ENCODE data around the gene PPIL1.

DNA sequence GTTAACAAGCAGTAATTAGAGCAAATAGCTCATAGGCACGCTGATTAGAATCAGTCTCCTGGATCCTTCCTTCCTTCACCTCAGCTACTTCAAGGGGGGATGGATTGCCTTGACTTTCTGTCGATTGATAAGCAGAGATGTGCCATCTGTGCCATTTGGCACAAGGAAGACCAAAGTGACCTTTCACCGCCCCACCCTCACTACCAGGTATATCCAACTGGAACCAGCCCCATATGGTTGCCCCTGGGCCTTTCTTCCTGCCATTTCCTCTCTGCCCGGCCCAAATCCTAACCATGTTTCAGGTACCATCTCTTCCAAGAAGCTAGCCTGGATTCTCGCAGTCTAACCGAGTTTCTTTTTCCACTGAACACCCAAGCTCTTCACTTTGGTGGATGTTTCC, 26.6 kb downstream of the PPIL1 start:
- TF ChIP-seq, protein P1, sequence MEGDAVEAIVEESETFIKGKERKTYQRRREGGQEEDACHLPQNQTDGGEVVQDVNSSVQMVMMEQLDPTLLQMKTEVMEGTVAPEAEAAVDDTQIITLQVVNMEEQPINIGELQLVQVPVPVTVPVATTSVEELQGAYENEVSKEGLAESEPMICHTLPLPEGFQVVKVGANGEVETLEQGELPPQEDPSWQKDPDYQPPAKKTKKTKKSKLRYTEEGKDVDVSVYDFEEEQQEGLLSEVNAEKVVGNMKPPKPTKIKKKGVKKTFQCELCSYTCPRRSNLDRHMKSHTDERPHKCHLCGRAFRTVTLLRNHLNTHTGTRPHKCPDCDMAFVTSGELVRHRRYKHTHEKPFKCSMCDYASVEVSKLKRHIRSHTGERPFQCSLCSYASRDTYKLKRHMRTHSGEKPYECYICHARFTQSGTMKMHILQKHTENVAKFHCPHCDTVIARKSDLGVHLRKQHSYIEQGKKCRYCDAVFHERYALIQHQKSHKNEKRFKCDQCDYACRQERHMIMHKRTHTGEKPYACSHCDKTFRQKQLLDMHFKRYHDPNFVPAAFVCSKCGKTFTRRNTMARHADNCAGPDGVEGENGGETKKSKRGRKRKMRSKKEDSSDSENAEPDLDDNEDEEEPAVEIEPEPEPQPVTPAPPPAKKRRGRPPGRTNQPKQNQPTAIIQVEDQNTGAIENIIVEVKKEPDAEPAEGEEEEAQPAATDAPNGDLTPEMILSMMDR (IDR thresholded peaks at IDR 0.05; ENCODE audit: poor library complexity, severe bottlenecking): no peak
- TF ChIP-seq, protein P2, sequence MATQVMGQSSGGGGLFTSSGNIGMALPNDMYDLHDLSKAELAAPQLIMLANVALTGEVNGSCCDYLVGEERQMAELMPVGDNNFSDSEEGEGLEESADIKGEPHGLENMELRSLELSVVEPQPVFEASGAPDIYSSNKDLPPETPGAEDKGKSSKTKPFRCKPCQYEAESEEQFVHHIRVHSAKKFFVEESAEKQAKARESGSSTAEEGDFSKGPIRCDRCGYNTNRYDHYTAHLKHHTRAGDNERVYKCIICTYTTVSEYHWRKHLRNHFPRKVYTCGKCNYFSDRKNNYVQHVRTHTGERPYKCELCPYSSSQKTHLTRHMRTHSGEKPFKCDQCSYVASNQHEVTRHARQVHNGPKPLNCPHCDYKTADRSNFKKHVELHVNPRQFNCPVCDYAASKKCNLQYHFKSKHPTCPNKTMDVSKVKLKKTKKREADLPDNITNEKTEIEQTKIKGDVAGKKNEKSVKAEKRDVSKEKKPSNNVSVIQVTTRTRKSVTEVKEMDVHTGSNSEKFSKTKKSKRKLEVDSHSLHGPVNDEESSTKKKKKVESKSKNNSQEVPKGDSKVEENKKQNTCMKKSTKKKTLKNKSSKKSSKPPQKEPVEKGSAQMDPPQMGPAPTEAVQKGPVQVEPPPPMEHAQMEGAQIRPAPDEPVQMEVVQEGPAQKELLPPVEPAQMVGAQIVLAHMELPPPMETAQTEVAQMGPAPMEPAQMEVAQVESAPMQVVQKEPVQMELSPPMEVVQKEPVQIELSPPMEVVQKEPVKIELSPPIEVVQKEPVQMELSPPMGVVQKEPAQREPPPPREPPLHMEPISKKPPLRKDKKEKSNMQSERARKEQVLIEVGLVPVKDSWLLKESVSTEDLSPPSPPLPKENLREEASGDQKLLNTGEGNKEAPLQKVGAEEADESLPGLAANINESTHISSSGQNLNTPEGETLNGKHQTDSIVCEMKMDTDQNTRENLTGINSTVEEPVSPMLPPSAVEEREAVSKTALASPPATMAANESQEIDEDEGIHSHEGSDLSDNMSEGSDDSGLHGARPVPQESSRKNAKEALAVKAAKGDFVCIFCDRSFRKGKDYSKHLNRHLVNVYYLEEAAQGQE (IDR thresholded peaks at IDR 0.05; ENCODE audit: borderline replicate concordance): no peak
- TF ChIP-seq EZH2 (IDR thresholded peaks at IDR 0.05; ENCODE audit: borderline replicate concordance, insufficient read depth, low read length, poor library complexity, severe bottlenecking) (no peak), POLR2AphosphoS5 (IDR thresholded peaks at IDR 0.05) (no peak)

Data from neural cell (in vitro differentiated cells).